Heart left ventricle (tissue), 16 donors: ENCODE measurements around the gene AP3B1. TPM values are rescaled to one million over a fixed set of nuclear protein-coding genes. Genes with fewer than 3 reads are reported as not detected.

Experiments used
- ATAC-seq, 4 donors: fragments of 200-7000 bp; cut with Tn5 transposase; one replicate each; pipeline ENCODE4 v1.9.1; 2020 to 2022; ENCODE audit warnings: moderate library complexity in 4 of 4, mild to moderate bottlenecking in 3 of 4, moderate number of reproducible peaks in 1 of 4
- DNase-seq, 5 donors: peaks; one replicate each; pipeline ENCODE4 v3.0.0-alpha.2; 2020
- H3K27ac ChIP-seq, 12 donors: fragments of 200-600 bp; sonication (generic) in 4 of 12; one replicate each; pipeline versions ENCODE4 v1.5.0 to v1.8.0; 2016 to 2022; ENCODE audit warnings: mild to moderate bottlenecking in 2 of 12
- H3K27me3 ChIP-seq, 9 donors: fragments of 200-600 bp; sonication (generic) in 2 of 9; one replicate each; pipeline versions ENCODE4 v1.5.1 to v1.8.0; 2016 to 2022; ENCODE audit warnings: mild to moderate bottlenecking in 3 of 9
- H3K36me3 ChIP-seq, 9 donors: fragments of 200-600 bp; sonication (generic) in 2 of 9; one replicate each; pipeline versions ENCODE4 v1.5.0 to v1.8.0; 2018 to 2022; ENCODE audit warnings: mild to moderate bottlenecking in 2 of 9
- H3K4me1 ChIP-seq, 12 donors: fragments of 200-600 bp; sonication (generic) in 4 of 12; one replicate each; pipeline versions ENCODE4 v1.5.0 to v1.8.0; 2016 to 2022; ENCODE audit warnings: mild to moderate bottlenecking in 3 of 12
- H3K4me3 ChIP-seq, 12 donors: fragments of 200-600 bp; sonication (generic) in 4 of 12; one replicate each; pipeline versions ENCODE4 v1.5.0 to v1.8.0; 2017 to 2022; ENCODE audit warnings: mild to moderate bottlenecking in 9 of 12, moderate library complexity in 4 of 12
- H3K9me3 ChIP-seq, 12 donors: fragments of 200-600 bp; sonication (generic) in 4 of 12; one replicate each; pipeline versions ENCODE4 v1.5.0 to v1.8.0; 2016 to 2022; ENCODE audit warnings: mild to moderate bottlenecking in 1 of 12
- CTCF ChIP-seq, 12 donors: fragments of 200-600 bp; sonication (generic) in 4 of 12; IDR thresholded peaks; one replicate each; pipeline versions ENCODE4 v1.5.0 to v1.8.0; 2018 to 2022; ENCODE audit warnings: antibody characterized with exemption in 12 of 12, mild to moderate bottlenecking in 5 of 12
- POLR2A ChIP-seq, 2 donors: fragments of 450-650 bp; IDR thresholded peaks; one replicate each; pipeline ENCODE4 v1.6.1; 2017; ENCODE audit warnings: antibody characterized with exemption in 2 of 2, mild to moderate bottlenecking in 2 of 2, moderate library complexity in 2 of 2
- WGBS, 4 donors: extraction: QIAGEN DNeasy Blood & Tissue Kit in 2 of 4; methylation state at CpG; one replicate each; pipeline versions ENCODE4 v1.1.5 to v1.1.7; 2013 to 2018; 5-methylcytosine and 5-hydroxymethylcytosine counted together
- intact Hi-C, 10 donors: fragments of 100-400 bp; cut with DNase I; formaldehyde crosslinking; loops; one replicate each; pipeline versions ENCODE4 v1.11.1 to v1.14.2; 2022
- polyA plus RNA-seq, 2 donors: library from polyadenylated mRNA; stranded (reverse); fragments of 200-250 nt; gene quantifications; one replicate each; pipeline ENCODE4 v1.2.3, GENCODE V29; 2013
- total RNA-seq, 9 donors: library from RNA; depleted of rRNA in 2 of 9; stranded (reverse); fragments of >200 nt in 2 of 9; fragmentation: NEBNext Ultra II Directional in 3 of 9; extraction: Animal tissue kit (Norgen Biotek cat#: 25700) in 3 of 9; gene quantifications; one replicate each; pipeline versions ENCODE4 v1.1.0 to v1.2.4, GENCODE V29; 2016 to 2023
- donor health status: ischemic (EF 13 %, LVEDD 7.1; RV severe dilation, severe dysfunction).
- donor health status: healthy with polysubstance abuse.
- donor health status: DM: no; HTN: yes; CAD: no.
- donor health status: DM: no; HTN: no; CAD: no.
- donor health status: ischemic (EF 25% LVEDD 6.9; RV normal size, moderate dysfunction).
- donor health status: ischemic (EF 25% LVEDD 5.7; RV mildly dilated, moderate dysfunction).
- donor health status: healthy.
- donor health status: DM: yes; HTN: yes; CAD: no.
- donor health status: ischemic (EF 35%, LVEDD 5.7; RV mildly dilated, moderate dysfunction).
- donor health status: nonischemic (EF 11% LVEDD 7.7; RV severe dilation, severe dysfunction).
- donor health status: DM: yes; HTN: yes; CAD: no.
- donor health status: PGD.
- donor health status: ischemic (EF 29% LVEDD 5.4; RV normal size, mild dysfunction).
- donor health status: nonischemic (EF 23%, LVEDD 6.1; RV moderate dilation, normal function).

AP3B1 gene
- total and polyA plus RNA-seq, 11 donors: 14.4 to 33.7 (median 25.2) TPM

DNA sequence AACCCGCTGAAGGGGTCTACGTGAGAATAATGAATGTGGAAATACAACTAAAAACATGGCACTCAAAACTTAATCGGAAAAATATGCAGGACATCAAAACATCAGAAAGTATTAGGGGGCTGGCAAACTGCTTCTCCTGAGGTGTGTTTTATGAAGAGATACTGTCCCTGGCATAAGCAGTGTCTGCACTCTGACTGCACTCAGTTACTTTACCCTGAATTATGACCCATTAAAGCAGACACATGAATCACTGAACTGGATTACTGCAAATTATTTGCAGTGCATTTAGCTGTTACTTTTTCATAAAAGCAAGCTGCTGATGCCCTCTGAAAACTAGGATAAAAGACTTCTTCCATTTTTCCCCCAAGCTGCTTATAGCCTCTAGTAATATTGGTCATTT, 164.9 kb downstream of the AP3B1 start:
- intact Hi-C loops: no loop called here
- Histone ChIP-seq H3K27me3 (no peaks in the 10 kb centered on the region), H3K4me1 (no peaks in the 10 kb centered on the region), H3K36me3 (peaks cover 0 to 36% (median 23%) of the 10 kb centered on the region in 9 donors), H3K27ac (no peak overlapping the region), H3K4me3 (no peak overlapping the region), H3K9me3 (no peaks in the 10 kb centered on the region)
- TF ChIP-seq CTCF (IDR thresholded peaks at IDR 0.05) (no peak), POLR2A (IDR thresholded peaks at IDR 0.05) (no peak)
- WGBS, 4 donors: 95 to 97% (median 97%) methylated on average over 3 of the region's 3 CpGs
- ATAC-seq (no peak), DNase-seq (no peak)

DNA sequence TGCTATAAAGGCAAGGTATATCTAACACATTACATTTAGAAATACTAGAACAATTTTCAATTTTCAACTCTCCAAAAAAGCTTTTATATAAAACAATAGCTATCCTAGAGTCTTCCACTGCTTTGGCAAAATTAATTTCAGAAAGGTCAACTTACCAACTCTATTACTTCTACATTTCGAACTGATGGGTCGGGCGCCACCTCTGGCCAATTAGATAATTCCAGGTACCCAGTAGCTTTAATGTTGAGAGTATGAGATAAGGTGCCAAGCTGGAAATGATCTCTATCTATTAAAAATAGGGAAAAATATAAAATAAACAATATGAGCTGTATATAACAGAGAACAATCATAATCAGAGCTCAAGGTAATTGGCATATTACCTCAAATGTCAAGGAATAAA, 166.6 kb downstream of the AP3B1 start:
- ATAC-seq (no peak), DNase-seq (no peak)
- intact Hi-C loops: no loop called here
- Histone ChIP-seq H3K27ac (no peak overlapping the region), H3K4me3 (no peak overlapping the region), H3K27me3 (no peaks in the 10 kb centered on the region), H3K9me3 (no peaks in the 10 kb centered on the region), H3K4me1 (no peaks in the 10 kb centered on the region), H3K36me3 (peaks cover 0 to 35% (median 18%) of the 10 kb centered on the region in 9 donors)
- 88 to 94% (median 92%) methylated on average over 3 of the region's 3 CpGs for WGBS, 4 donors
- TF ChIP-seq CTCF (IDR thresholded peaks at IDR 0.05) (peak in 1 of 12 donors; percentile 21), POLR2A (IDR thresholded peaks at IDR 0.05) (no peak)

- TF ChIP-seq CTCF (IDR thresholded peaks at IDR 0.05) (no peak), POLR2A (IDR thresholded peaks at IDR 0.05) (no peak)
- intact Hi-C loops: no loop called here
- no peak for DNase-seq
- Histone ChIP-seq H3K27ac (no peak overlapping the region), H3K36me3 (peaks cover 0 to 30% (median 18%) of the 10 kb centered on the region in 9 donors), H3K9me3 (no peaks in the 10 kb centered on the region), H3K27me3 (no peaks in the 10 kb centered on the region), H3K4me3 (no peak overlapping the region), H3K4me1 (no peaks in the 10 kb centered on the region)
- WGBS, 4 donors: 90 to 100% (median 95%) methylated on average over 1 of the region's 1 CpG
- no peak for ATAC-seq
These were observed 168.0 kb downstream of the AP3B1 start for GRCh38 chr5:78126536-78126935.

DNA sequence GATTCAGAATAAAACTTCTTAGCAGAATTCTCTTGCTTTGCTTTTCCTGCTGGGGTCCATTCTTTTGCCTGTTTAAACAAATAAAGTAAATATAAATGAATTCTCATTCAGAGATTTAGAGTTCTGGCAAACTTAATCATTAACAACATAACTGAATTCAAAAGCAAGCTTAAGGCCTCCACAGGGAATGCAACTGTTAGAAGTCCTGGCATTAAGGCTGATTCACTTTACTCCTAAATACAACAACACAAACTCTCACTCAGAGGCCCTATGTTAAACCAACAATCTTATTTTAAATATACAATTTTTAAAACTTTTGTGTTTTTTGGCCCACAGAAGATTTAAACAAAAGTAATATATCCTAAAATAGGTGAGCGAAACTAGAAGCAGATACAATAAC, 178.3 kb downstream of the AP3B1 start:
- Histone ChIP-seq H3K9me3 (peaks cover 0 to 5% (median 0%) of the 10 kb centered on the region in 12 donors), H3K4me3 (no peak overlapping the region), H3K36me3 (peaks cover 0 to 60% (median 48%) of the 10 kb centered on the region in 9 donors), H3K4me1 (no peaks in the 10 kb centered on the region), H3K27me3 (no peaks in the 10 kb centered on the region), H3K27ac (no peak overlapping the region)
- ATAC-seq (no peak), DNase-seq (no peak)
- 95 to 97% (median 97%) methylated on average over 1 of the region's 1 CpG for WGBS, 4 donors
- no peak for TF ChIP-seq POLR2A (IDR thresholded peaks at IDR 0.05)
- intact Hi-C loops: no loop called here

DNA sequence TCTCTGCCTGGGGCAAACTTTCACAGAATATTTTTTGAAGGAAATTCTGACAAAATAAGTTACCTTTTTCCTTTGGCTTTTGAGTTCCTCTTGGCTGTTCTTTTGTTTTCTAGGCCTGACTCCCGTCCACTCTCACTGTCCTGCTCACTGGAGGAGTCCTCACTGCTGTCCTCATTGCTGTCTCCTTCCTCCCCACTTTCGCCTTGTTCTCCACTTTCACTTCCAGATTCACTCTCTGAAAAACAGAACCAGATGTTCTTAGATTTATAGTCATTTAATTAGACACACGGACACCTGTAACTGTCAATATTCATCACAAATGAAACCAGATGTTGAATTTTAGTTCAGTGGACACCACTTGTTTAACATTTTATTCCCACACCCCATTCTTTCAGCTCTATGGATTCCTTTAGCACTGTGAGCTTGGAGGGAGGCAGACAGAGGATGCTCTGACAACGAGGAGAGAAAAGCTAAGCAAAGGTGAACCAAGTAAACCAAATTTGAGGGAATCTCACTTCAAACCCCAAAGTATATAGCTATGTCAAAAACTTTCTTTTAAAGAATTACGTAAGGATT, 180.7 kb downstream of the AP3B1 start:
- Histone ChIP-seq H3K9me3 (no peaks in the 10 kb centered on the region), H3K4me3 (no peak overlapping the region), H3K27me3 (no peaks in the 10 kb centered on the region), H3K36me3 (peaks cover 0 to 74% (median 50%) of the 10 kb centered on the region in 9 donors), H3K4me1 (no peaks in the 10 kb centered on the region), H3K27ac (no peak overlapping the region)
- DNase-seq (no peak), ATAC-seq (no peak)
- intact Hi-C loops: no loop called here
- WGBS, 4 donors: 88 to 94% (median 90%) methylated on average over 5 of the region's 5 CpGs
- TF ChIP-seq POLR2A (IDR thresholded peaks at IDR 0.05): no peak
- TF ChIP-seq CTCF (IDR thresholded peaks at IDR 0.05): no peak
